Measurements from ENCODE around the gene TMEM63A.

DNA sequence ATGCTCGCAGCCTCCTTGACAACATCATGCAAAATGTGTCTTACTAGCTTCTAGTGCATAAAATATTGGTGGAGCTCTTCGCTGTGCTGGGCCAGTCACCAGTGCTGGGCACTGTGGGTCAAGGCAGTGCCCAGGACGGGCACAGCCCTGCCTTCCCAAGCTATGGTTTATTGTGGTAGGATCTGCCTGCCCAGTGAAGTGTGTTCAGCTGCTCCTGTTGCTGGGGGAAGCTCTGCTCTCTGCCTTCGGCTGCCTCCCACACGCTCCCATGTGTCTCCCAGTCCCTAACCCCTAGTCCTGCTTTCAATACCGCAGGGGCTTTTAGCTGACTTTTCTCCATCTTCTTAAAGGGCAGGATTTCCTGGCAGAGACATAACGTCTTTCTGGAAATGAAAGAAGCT lies 56.6 kb downstream of the TMEM63A start:
- no peak for TF ChIP-seq POLR2A (IDR thresholded peaks at IDR 0.05)
- TF ChIP-seq, protein P1, sequence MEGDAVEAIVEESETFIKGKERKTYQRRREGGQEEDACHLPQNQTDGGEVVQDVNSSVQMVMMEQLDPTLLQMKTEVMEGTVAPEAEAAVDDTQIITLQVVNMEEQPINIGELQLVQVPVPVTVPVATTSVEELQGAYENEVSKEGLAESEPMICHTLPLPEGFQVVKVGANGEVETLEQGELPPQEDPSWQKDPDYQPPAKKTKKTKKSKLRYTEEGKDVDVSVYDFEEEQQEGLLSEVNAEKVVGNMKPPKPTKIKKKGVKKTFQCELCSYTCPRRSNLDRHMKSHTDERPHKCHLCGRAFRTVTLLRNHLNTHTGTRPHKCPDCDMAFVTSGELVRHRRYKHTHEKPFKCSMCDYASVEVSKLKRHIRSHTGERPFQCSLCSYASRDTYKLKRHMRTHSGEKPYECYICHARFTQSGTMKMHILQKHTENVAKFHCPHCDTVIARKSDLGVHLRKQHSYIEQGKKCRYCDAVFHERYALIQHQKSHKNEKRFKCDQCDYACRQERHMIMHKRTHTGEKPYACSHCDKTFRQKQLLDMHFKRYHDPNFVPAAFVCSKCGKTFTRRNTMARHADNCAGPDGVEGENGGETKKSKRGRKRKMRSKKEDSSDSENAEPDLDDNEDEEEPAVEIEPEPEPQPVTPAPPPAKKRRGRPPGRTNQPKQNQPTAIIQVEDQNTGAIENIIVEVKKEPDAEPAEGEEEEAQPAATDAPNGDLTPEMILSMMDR (IDR thresholded peaks at IDR 0.05), result no peak

All from heart left ventricle (tissue), 13 donors.